Activated naive CD8-positive, alpha-beta T cell (primary cell): ENCODE results near the gene IGF2R.

Source experiments
- H3K27ac Mint-ChIP-seq: one replicate; pipeline ENCODE4 v1.8.0; 2021; ENCODE audit warnings: mixed read lengths
- H3K27me3 Mint-ChIP-seq: one replicate; pipeline ENCODE4 v1.8.0; 2021; ENCODE audit warnings: mixed read lengths
- H3K36me3 Mint-ChIP-seq: one replicate; pipeline ENCODE4 v1.8.0; 2021; ENCODE audit warnings: mixed read lengths
- H3K4me1 Mint-ChIP-seq: one replicate; pipeline ENCODE4 v1.8.0; 2021; ENCODE audit warnings: low read depth, mixed read lengths
- H3K4me3 Mint-ChIP-seq: one replicate; pipeline ENCODE4 v1.8.0; 2021; ENCODE audit warnings: mild to moderate bottlenecking, mixed read lengths
- H3K9me3 Mint-ChIP-seq: one replicate; pipeline ENCODE4 v1.8.0; 2021; ENCODE audit warnings: low read depth, mixed read lengths

IGF2R gene

DNA sequence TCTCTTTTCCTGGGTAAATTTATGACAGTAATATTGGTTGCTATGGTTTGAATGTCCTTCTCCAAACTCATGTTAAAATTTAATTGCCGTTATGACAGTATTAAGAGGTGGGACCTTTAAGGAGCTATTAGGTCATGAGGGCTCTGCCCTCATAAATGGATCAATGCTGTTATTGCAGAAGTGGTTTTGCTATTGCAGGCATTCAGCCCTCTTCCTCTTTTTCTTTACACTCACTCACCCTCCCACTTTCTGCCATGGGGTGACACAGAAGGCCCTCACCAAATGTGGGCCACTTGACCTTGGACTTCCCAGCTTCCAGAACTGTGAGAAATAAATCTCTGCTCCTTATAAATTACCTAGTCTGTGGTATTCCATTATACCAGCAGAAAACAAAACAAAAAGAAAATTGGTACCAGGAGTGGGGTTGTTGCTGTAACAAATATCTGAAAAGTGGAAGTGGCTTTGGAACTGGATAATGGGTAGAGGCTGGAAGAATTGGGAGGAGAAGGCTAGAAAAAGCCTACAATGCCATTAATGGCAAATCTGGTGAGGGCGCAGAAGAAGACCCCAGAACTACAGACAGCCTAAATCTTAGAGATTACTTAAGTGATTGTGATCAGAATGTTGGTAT lies 24.8 kb upstream of the IGF2R start:
- H3K27ac Mint-ChIP-seq: no peak overlapping the region

DNA sequence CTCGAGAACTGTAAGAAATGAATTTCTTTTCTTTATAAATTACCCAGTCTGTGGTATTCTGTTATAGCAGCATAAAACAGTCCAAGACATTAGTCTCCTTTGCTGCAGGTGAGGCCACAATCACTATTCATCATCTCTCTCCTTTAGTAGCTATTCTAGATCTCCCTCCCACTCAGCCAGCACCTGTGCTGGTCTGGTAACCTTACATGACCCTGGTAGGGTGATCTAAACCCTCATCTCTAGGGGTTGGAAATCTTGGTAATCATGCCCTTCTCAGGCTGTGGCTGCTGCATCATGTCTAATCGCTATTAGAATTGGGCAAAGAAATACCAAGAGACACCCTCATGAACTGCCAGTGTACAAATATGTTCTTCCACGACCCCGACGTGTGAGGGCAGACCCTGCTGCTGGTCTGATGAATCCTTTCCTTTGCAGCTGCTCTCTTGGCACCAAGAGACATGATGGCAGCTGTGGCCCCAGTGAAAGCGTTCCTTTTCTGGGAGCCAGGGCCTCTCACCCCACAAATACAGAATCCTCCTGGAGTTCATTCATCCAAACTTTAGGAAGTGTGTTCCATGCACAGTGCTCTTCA lies 23.0 kb upstream of the IGF2R start:
- Mint-ChIP-seq H3K27me3 (no peaks in the 10 kb centered on the region), H3K9me3 (peaks cover 7% of the 10 kb centered on the region), H3K27ac (no peak overlapping the region), H3K4me3 (no peak overlapping the region), H3K36me3 (peaks cover 6% of the 10 kb centered on the region), H3K4me1 (peaks cover 2% of the 10 kb centered on the region)

More for the DNA sequence above, 24.8 kb upstream of the IGF2R start:
- H3K27me3 Mint-ChIP-seq: no peaks in the 10 kb centered on the region
- peaks cover 2% of the 10 kb centered on the region for H3K4me1 Mint-ChIP-seq
- H3K9me3 Mint-ChIP-seq: peaks cover 7% of the 10 kb centered on the region
- peaks cover 6% of the 10 kb centered on the region for H3K36me3 Mint-ChIP-seq
- no peak overlapping the region for H3K4me3 Mint-ChIP-seq

DNA sequence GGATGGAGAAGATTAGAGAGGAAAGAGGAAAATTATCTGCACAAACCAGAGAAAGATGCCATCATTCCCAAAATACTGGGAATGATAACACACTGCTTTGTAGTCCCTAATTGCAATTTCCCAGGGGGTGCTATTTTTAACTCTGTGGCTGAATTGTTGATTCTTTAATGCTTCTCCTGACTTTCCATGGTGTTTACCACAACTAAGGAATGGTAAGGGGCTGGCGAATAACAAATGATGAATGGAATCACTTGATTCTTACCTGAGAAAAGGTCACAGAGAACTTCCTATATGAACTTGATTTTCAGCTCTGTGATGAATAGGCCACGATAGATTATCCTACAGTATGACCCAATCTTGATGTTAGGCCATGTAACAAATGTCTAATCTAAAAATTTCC lies 22.0 kb upstream of the IGF2R start:
- Mint-ChIP-seq H3K27me3 (no peaks in the 10 kb centered on the region), H3K9me3 (peaks cover 7% of the 10 kb centered on the region), H3K27ac (no peak overlapping the region), H3K36me3 (peaks cover 6% of the 10 kb centered on the region), H3K4me1 (no peaks in the 10 kb centered on the region), H3K4me3 (no peak overlapping the region)

DNA sequence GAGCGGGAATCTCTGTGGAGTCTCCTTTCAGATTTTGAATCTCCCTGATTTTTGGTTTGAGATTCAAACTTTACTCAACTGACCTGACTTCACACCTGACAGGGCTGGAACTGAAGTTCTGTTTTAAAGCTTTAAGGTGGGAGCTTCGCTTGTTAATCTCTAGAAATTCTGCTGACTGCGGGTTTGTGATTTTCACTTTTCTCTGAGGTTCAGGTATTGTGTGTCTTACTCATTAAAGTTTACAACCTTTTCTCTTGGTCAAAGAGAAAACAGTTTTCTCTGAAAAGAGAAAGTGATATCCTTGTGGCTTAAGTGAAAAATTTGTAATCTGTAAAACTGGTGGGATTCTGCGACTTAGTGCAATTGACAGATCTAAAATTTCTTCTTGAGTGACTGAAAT lies 20.7 kb upstream of the IGF2R start:
- H3K4me1 Mint-ChIP-seq: no peaks in the 10 kb centered on the region
- no peak overlapping the region for H3K4me3 Mint-ChIP-seq
- no peaks in the 10 kb centered on the region for H3K27me3 Mint-ChIP-seq
- H3K9me3 Mint-ChIP-seq: peaks cover 7% of the 10 kb centered on the region
- peaks cover 6% of the 10 kb centered on the region for H3K36me3 Mint-ChIP-seq
- no peak overlapping the region for H3K27ac Mint-ChIP-seq

DNA sequence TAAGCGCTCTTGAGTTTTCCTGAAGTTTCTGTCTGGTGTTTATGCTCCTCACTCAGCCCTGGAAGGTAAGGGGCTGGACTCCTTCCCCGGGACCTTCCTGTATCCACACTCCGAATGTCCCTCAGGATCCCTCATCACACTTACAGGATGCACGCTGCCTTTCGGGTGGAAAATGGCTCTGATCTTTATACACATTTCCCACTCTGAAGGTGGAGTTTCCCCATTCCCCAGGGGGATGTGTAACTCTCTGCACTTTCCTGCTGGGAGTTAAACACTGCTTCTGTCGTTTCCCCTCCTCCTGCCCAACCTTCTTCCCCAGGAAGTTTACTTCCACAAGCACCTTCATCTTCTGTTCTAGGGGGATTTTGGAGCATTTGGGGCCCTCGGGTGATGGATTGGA lies 17.1 kb upstream of the IGF2R start:
- H3K4me3 Mint-ChIP-seq: no peak overlapping the region
- no peaks in the 10 kb centered on the region for H3K9me3 Mint-ChIP-seq
- H3K4me1 Mint-ChIP-seq: no peaks in the 10 kb centered on the region

DNA sequence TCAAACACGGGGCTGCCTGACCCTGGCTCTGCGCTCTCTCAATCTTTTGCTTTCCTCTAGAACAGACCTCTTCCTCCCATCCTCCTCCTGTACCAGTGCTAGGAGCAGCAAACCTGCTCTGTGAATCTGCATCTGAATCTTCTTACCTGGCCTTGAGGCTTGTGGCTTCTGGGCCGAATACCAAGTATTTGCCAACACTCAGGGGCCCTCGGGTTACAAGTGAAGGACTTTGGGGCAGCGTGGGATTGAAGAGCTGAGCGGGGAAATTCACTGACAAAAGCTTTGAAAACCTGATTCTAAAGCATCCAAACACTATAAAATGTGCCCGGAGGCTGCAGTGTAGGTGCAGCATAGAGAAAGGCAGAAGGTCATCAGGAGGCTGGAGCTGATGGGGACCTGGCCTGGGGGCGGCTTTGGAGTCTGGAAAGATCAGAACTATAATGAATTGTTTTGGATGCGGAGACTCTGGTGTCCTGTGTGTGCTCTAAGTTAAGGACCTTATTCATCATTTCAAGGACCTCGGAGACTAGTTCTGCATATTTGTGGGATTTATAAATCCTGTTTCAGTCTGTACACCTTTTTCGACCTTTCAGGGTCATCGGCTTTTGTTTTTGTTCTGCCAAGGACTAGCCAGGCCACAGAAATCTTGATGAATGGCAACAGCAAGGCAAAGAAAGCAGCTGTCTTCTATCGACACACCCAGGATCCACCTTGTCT lies 16.4 kb upstream of the IGF2R start:
- Mint-ChIP-seq H3K4me3 (no peak overlapping the region), H3K9me3 (no peaks in the 10 kb centered on the region), H3K27ac (no peak overlapping the region), H3K4me1 (no peaks in the 10 kb centered on the region), H3K27me3 (peaks cover 3% of the 10 kb centered on the region), H3K36me3 (no peaks in the 10 kb centered on the region)

More for the DNA sequence above, 17.1 kb upstream of the IGF2R start:
- Mint-ChIP-seq H3K27me3 (peaks cover 3% of the 10 kb centered on the region), H3K27ac (no peak overlapping the region), H3K36me3 (no peaks in the 10 kb centered on the region)

DNA sequence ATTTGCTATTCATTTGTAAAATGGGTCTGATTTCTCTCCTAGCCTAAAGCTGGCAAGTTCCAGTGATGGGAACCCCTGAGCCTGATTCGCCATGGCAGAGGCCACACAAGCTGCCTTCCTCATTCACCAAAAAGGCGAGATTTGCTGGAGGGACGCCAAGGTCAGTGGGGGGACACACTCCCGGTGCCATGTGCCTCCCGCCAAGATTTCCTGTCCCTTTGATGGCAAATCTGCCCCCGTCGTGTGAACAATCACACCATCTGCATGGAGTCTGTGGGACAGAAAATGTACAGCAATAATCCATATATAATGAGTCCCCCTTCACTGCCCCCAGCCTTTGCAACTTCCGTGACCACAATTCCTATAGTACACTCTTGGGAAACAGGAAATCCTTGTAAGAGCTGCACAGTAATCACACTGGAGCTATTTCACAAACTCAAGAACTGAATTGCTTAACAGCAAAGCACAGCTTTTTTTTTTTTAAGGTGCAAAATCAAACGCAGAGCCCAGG lies 15.7 kb upstream of the IGF2R start:
- H3K9me3 Mint-ChIP-seq: no peaks in the 10 kb centered on the region
- no peaks in the 10 kb centered on the region for H3K36me3 Mint-ChIP-seq
- no peaks in the 10 kb centered on the region for H3K4me1 Mint-ChIP-seq
- H3K4me3 Mint-ChIP-seq: no peak overlapping the region
- peaks cover 3% of the 10 kb centered on the region for H3K27me3 Mint-ChIP-seq
- no peak overlapping the region for H3K27ac Mint-ChIP-seq

DNA sequence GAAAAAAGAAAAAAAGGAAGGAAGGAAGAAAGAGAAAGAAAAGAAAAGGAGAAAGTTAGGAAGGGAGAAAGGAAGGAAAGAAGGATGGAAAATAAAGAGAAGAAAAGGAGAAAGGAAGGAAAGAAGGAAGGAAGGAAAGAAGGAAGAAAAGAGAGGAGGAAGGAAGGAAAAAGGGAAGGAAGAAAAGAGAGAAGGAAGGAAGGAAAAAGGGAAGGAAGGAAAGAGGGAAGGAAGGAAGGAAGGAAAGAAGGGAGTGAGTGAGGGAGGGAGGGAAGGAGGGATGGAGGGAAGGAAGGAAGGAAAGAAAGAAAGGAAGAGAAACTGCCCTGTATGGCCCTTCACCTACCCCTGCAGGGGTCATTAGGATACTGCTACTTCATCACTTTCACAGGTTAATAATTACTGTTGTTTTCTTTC lies 12.9 kb upstream of the IGF2R start:
- peaks cover 3% of the 10 kb centered on the region for H3K27me3 Mint-ChIP-seq
- no peak overlapping the region for H3K4me3 Mint-ChIP-seq
- H3K27ac Mint-ChIP-seq: no peak overlapping the region
- no peaks in the 10 kb centered on the region for H3K9me3 Mint-ChIP-seq
- H3K4me1 Mint-ChIP-seq: no peaks in the 10 kb centered on the region
- H3K36me3 Mint-ChIP-seq: no peaks in the 10 kb centered on the region

DNA sequence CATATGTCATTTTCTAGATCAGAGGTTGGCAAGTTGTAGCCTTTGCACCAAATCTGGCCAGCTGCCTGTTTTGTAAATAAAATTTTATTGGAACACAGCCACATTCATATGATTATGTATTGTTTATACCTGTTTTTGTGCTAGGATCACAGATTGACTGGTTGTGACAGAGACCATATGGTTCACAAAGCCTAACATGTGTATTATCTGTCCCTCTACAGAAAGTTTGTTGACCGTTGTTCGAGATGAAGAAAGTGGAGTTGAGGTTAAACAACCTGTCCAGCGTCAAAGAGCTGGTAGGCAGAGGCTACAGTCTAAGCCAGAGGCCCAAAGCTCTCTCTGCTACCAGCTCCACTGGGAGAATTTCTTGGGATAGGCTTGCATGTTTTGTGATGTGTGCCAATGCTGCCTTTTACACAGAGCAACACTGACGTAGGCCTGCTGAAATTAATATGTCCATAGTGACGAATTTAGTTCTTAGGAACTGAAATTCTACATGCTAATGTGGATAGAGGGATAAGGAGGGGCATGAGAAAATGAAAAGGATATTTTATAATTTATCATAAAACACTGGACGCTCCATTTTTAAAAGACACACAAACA lies 11.7 kb upstream of the IGF2R start:
- Mint-ChIP-seq H3K4me3 (no peak overlapping the region), H3K27ac (no peak overlapping the region), H3K9me3 (no peaks in the 10 kb centered on the region), H3K36me3 (no peaks in the 10 kb centered on the region), H3K27me3 (peaks cover 3% of the 10 kb centered on the region), H3K4me1 (no peaks in the 10 kb centered on the region)

DNA sequence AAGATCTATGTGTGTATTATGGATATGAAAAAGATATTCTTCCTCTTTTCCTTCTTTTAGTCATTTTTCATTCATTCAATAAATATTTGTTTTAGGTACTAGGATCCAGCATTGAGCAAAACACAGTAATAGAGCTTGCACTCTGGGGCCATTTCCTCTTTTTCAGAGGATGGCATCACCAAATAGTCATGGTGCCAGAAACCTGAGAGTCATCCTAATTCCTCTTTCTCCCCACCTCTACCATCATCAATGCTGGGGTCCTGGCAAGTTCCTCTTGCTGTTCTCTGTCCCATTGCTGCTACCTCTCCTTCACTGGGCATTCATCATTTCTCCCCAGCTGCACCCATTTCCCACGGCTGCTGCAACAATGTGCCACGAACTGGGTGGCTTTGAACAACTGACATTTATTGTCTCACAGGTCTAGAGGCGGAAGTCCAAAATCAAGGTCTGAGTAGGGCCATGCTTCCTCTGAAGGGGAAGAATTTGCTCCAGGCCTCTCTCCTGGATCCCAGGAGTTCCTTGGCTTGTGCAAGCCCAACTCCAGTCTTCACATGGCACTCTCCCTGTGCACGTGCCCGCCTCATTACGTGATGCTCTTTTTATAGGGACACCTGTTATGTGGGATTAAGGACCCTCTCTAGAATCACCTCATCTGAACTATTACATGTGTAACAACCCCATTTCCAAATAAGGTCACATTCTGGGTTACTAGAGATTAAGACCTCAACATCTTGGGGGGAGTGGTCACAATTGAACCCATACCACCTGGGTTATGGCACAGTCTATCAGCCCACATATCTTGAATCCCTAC lies 9.5 kb upstream of the IGF2R start:
- Mint-ChIP-seq H3K9me3 (no peaks in the 10 kb centered on the region), H3K4me3 (no peak overlapping the region)

DNA sequence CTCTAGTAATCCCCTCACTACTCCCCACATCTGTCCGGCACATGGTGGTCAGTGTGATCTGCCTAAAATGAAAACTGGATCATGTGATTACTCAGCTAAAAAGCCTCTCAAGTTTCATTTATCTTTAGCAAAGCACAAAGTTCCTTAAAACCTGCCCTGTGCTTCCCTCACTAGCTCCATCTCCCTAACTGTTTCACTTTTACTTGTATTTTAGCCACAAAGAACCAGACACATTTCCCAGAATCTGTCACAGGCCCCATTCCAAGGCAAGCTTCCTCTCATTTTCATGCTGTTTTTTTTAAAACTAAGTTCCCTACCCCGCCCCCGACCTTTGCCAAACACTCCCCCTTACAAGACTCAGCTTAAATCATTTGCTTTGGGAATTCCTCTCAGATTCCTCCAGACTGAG lies 8.9 kb upstream of the IGF2R start:
- H3K4me3 Mint-ChIP-seq: no peak overlapping the region
- no peak overlapping the region for H3K27ac Mint-ChIP-seq
- no peaks in the 10 kb centered on the region for H3K36me3 Mint-ChIP-seq
- no peaks in the 10 kb centered on the region for H3K4me1 Mint-ChIP-seq
- no peaks in the 10 kb centered on the region for H3K9me3 Mint-ChIP-seq
- peaks cover 2% of the 10 kb centered on the region for H3K27me3 Mint-ChIP-seq

More for the DNA sequence above, 9.5 kb upstream of the IGF2R start:
- no peaks in the 10 kb centered on the region for H3K4me1 Mint-ChIP-seq
- peaks cover 2% of the 10 kb centered on the region for H3K27me3 Mint-ChIP-seq
- no peak overlapping the region for H3K27ac Mint-ChIP-seq
- H3K36me3 Mint-ChIP-seq: no peaks in the 10 kb centered on the region

DNA sequence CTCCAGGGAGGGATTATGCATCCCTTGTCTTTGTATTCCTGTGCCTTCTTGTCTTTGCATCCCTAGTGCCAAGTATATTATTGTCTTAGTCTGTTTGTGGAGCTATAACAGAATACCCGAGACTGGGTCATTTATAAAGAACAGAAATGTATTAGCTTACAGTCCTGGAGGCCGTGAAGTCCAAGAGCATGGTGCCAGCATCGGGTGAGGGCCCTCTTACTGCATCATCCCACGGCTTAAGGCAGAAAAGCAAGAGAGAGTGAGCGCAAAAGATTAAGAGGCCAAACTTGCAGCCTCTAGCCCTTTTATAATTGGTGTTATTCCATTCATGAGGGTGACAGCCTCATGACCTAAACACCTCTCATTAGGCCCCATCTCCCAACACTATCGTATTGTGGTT lies 8.4 kb upstream of the IGF2R start:
- Mint-ChIP-seq H3K27ac (no peak overlapping the region), H3K4me3 (no peak overlapping the region), H3K9me3 (no peaks in the 10 kb centered on the region), H3K4me1 (no peaks in the 10 kb centered on the region), H3K27me3 (peaks cover 2% of the 10 kb centered on the region), H3K36me3 (no peaks in the 10 kb centered on the region)

DNA sequence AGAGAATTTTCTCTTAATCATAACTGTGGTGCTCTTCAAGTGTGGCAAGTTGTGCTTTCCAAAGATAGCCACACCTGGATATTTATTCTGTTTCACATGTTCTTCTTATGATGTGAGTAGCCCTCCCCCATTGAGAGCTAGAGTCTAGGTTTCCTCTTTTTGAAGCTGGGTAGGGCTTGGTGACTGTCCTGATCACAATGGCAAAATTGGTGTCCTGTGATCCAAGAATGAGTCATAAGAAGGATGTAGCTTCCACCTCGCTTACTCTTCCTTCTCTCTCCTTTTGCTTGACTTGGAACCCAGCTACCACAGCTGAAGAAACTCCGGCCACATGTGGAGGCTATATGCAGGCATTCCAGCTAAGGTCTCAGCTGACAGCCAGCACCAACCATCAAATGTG lies 7.4 kb upstream of the IGF2R start:
- no peaks in the 10 kb centered on the region for H3K9me3 Mint-ChIP-seq
- H3K4me3 Mint-ChIP-seq: no peak overlapping the region
- no peaks in the 10 kb centered on the region for H3K27me3 Mint-ChIP-seq
- no peak overlapping the region for H3K27ac Mint-ChIP-seq
- no peaks in the 10 kb centered on the region for H3K4me1 Mint-ChIP-seq
- H3K36me3 Mint-ChIP-seq: no peaks in the 10 kb centered on the region

DNA sequence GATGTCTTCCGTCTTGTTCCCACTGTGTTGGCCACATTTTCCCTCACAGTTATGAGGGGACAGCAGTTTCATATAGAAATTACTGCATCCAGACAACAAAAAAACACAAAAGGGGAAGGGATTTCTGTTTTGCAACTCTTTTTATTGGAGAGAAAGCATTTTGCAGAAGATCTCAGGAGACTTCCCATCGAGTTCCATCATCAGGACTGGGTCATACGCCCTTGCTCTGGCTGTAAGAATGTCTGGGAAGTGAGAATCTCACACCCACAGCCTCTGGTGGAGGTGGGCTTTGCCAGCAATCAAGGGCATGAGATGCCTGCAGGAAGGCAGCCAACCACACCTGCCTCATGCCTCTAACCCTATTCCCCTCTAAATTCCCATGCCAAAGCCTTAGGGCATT lies 5.8 kb upstream of the IGF2R start:
- no peaks in the 10 kb centered on the region for H3K36me3 Mint-ChIP-seq
- no peaks in the 10 kb centered on the region for H3K27me3 Mint-ChIP-seq
- no peak overlapping the region for H3K27ac Mint-ChIP-seq
- H3K9me3 Mint-ChIP-seq: no peaks in the 10 kb centered on the region
- no peak overlapping the region for H3K4me3 Mint-ChIP-seq
- H3K4me1 Mint-ChIP-seq: peaks cover 2% of the 10 kb centered on the region
